Skeletal muscle cell (primary cell): Measurements from ENCODE around the gene TMEM95.
A peak's percentile ranks its signal among the peaks of the same experiment; 100 is the strongest.
"Not testable (repeated sequence)": the region's sequence is repeated elsewhere in the genome, so short reads cannot be mapped to it uniquely, and the experiment has no call there.

Experiments used
- DNase-seq: peaks from one replicate; pipeline ENCODE4 v3.0.0-alpha.2; 2010; ENCODE audit warnings: low read depth
- H3K4me3 ChIP-seq: 2 replicates; pipeline ENCODE4 v1.5.1; 2011; ENCODE audit warnings: low read depth, mild to moderate bottlenecking, control low read depth, low read length, moderate library complexity

Gene TMEM95

DNA sequence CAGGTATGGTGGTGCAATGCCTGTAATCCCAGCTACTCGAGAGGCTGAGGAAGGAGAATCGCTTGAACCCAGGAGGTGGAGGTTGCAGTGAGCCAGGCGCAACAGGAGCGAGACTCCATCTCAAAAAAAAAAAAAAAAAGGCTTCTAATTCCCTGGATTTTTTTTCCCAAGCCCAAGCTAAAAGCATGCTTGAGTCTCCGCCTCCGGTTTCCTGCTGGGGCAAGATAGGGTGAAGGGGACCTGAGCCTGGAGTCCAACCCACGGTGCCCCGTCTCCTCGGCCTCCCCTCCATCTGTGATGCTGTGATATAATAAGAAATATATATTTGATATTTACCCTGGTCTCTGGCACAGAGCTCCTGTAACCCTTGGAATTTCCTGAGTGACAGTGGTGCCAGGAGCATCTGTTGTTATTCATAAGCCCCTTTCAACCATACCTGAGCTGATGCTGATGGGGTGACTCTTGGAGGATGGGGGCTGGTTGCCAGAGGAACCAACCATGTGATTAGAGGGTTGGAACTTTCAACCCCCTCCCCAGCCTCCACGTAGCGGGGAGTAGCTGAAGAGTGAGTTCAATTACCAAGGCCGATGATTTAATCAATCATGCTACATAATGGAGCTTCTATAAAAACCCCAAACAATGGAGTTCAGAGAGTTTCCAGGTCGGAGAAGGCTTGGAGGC lies 13.1 kb downstream of the TMEM95 start:
- H3K4me3 ChIP-seq: no peak overlapping the region
- DNase-seq: no peak

DNA sequence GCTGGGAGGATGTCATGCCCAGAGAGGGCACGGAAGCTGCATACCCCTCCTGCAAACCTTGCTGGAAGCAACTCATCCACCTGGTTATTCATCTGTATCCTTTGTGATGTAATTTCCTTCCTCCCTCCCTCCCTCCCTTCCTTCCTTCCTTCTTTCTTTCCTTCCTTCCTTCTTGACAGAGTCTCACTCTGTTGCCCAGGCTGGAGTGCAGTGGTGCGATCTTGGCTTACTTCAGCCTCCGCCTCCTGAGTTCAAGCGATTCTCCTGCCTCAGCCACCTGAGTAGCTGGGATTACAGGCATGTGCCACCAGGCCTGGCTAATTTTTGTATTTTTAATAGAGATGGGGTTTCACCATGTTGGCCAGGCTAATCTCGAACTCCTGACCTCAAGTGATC lies 13.6 kb downstream of the TMEM95 start:
- not testable (repeated sequence) for DNase-seq, H3K4me3 ChIP-seq

DNA sequence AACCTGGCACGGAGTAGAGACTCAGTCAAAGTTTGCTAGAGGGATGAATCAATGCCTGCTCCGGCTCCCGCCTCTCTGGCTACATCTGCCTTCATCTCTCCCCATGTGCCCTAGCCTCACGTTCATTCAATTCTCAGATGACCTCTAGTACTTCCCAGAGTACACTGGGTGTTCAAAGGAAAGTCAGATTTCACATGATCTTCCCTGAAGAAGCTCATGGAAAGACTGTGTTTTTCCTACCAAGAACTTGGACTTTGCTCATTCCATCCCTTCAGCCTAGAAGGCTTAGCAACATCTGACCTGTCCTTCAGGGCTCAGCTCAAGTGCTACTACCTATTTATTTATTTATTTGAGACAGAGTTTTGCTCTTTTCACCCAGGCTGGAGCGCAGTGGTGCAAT lies 14.9 kb downstream of the TMEM95 start:
- no peak overlapping the region for H3K4me3 ChIP-seq
- DNase-seq: no peak

DNA sequence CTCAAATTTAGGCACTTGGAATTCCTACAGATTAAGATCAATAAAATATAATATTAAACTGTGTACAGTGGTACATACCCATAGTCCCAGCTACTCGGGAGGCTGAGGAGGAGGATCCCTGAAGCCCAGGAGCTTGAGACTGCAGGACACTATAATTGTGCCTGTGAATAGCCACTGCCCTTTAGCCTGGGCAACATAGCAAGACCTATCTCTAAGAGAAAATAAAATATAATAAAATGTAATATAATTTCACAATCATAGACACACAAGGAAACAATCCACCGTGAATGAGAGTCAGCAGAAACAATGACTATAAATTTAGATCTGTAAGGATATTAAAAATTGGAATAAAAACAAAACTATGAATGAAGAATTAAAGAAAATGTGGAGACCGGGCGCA lies 15.9 kb downstream of the TMEM95 start:
- H3K4me3 ChIP-seq: no peak overlapping the region
- DNase-seq: no peak

DNA sequence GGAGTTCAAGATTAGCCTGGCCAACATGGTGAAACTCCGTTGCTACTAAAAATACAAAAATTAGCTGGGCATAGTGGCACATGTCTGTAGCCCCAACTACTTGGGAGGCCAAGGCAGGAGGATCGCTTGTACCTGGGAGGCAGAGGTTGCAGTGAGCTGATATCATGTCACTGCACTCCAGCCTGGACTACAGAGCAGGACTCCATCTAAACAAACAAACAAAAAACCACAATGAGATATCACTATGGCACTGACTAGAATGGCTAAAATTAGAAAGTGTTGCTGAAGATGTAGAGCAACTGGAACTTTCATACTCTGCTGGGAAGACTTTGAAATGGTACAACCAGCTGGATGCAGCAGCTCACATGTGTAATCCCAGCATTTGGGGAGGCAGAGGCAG lies 19.4 kb downstream of the TMEM95 start:
- no peak for DNase-seq
- H3K4me3 ChIP-seq: no peak overlapping the region

DNA sequence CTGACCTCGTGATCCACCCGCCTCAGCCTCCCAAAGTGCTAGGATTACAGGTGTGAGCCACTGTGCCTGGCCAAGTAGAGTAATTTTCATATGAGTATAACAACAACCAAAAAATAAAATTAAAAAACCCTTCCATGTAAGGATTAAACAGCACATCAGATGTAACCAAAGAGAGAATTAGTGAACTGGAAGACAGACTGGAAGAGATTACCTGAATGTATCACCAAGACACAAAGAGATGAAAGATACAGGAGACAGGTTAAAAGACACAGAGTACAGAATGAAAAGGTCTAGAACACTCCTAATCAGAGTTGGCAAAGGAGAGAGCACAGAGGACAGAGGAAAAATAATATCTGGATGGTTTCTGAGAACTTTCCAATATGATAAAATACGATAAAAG lies 24.2 kb downstream of the TMEM95 start:
- H3K4me3 ChIP-seq: no peak overlapping the region
- DNase-seq: no peak

DNA sequence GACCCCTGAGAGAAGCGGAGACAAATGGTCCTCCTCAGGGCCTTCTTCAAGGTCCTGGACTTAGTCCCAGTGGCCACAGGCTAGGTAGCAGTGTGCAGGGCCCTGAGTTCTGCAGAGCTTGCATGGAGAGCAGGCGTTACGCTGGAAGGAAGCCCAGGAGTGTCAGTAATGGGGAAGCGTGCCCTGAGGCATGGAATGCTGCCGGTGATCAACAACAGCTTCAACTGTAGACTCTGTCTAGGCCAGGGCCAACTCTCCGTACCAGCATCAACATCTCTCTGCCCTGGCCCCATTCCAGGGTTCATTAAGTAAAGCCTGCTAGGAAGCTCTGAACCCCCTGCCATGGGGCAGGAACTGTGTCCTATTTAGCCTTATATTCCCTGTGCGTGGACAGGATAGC lies 25.4 kb downstream of the TMEM95 start:
- DNase-seq: no peak
- H3K4me3 ChIP-seq: no peak overlapping the region

DNA sequence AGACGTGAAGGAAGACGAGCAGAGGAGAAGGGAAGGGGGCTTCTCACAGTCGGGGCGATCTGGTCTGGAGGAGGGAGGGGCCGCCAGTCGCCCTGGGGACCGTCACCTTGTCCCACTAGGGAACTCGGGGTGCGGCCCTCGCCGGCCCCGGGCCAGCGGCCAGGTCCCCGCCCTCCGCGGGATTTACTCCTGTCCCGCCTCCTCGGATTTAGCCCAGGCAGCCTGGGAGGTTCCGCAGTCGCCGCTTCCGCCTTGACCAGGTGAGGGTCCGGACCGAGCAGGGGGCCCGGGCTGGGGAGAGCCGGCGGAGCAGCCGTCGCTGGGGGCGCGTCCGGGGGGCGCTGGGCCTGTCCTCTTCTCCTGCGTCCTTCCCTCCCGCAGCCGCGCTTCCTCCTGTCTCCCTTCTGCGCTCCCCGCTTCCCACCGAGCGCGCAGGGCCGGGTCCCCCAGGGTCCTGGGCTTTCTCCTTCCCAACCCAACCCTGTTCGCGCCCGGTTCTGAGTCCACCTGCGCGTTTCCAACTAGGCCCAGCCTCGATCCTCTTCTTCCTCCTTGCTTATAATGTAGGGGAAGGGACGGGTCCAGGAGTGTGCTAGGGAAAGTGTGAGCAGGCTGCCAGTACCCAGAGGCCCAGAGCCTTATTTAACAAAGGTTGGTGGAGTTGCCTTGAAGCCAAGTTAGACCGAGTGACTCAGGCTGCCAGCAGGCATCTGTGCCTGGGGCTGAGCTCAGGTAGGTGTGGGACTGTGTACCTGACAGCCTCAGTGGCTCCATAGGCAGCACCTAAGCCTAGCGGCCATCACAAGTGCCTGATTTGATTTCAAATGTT lies 26.1 kb downstream of the TMEM95 start, which contains the start of gene TNK1:
TSS of gene TNK1 (plus strand) at position 235 of the 829 bp plus-strand sequence. CDS start 1,838 bp downstream, outside the sequence.
- H3K4me3 ChIP-seq: peak within 1 kb of the TSS; percentile 13
- no peak for DNase-seq

DNA sequence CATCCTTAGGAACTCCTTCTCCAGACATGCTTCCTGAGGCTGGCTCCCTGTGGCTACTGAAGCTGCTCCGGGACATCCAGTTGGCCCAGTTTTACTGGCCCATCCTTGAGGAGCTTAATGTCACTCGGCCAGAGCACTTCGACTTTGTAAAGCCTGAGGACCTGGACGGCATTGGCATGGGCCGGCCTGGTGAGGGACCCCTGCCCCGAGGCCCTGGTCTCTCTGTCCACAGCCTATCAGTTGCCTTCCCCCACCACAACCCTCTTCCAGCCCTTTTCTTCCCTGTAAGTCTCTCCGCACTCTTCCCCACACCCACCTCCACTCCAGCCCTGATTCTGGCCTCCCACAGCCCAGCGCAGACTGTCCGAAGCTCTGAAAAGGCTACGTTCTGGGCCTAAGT lies 27.9 kb downstream of the TMEM95 start:
- DNase-seq: no peak

DNA sequence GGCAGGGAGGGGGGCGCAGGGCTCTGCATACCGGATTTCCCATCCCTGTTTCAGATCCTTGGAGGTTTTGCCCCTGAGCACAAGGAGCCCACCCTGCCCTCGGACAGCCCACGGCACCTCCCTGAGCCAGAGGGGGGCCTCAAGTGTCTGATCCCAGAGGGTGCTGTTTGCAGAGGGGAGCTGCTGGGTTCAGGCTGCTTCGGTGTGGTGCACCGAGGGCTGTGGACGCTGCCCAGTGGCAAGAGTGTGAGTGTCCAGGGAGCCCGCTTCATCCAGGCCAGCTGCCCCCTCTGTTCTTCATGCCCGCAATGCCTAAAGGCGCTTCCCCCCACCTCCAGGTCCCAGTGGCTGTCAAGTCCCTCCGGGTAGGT lies 28.4 kb downstream of the TMEM95 start:
- no peak for DNase-seq
- H3K4me3 ChIP-seq: peak overlapping the region; percentile 47

More for the DNA sequence above, 27.9 kb downstream of the TMEM95 start:
- H3K4me3 ChIP-seq: no peak overlapping the region

DNA sequence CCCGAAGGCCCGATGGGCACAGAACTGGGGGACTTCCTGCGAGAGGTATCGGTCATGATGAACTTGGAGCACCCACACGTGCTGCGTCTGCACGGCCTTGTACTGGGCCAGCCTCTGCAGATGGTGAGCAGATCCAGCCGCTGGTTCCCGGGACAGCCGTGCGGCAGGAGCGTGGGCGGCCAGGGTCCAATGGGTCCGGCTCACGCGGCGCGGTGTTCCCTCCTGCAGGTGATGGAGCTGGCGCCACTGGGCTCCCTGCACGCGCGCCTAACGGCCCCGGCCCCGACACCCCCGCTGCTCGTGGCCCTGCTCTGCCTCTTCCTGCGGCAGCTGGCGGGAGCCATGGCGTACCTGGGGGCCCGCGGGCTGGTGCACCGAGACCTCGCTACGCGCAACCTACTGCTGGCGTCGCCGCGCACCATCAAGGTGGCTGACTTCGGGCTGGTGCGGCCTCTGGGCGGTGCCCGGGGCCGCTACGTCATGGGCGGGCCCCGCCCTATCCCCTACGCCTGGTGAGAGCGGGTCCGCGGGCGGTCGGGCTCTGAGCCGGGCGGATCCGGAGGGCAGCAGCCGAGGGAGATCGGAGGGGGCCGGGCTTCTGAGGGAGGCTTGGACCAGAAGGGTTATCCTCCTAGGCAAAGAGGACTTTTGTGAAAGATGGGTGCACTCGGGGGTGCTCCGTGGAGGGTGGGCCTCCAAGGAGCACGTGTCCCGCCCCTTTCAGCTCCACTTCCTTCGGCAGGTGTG lies 29.0 kb downstream of the TMEM95 start:
- no peak for DNase-seq
- H3K4me3 ChIP-seq: peak overlapping the region; percentile 47

DNA sequence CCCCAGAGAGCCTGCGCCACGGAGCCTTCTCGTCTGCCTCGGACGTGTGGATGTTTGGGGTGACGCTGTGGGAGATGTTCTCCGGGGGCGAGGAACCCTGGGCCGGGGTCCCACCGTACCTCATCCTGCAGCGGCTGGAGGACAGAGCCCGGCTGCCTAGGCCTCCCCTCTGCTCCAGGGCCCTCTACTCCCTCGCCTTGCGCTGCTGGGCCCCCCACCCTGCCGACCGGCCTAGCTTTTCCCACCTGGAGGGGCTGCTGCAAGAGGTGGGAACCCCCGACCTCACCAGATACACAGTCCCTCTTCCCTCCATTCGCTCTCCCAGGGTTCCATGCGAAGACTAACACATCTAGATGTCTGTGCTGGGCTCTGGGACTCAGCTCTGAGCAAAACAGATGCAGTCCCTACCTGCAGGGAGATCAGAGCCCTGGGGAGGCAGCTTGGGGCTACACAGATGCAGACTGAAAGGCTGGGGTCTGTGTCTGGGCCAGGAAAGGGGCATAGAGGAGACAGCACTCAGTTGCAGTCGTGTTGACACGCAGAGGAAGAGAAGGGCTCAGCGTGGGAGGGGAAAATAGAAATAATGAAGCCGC lies 29.6 kb downstream of the TMEM95 start:
- DNase-seq: no peak
- peak overlapping the region; percentile 47 for H3K4me3 ChIP-seq

DNA sequence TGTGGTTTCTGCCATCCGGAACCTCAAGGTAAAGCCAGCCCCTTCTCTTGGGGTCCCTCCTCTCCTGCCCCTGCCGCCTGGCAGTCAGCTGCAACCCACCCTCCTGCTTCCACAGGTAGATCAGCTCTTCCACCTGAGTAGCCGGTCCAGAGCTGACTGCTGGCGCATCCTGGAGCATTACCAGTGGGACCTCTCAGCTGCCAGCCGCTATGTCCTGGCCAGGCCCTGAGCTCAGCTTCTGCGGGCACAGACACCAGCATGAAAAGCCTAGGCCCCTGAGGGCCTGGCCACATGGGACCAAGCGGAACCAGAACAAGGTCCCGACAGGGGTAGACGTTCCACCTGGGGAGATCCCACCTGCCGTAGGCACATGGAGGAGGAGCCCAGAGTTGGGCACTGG lies 33.9 kb downstream of the TMEM95 start:
- no peak overlapping the region for H3K4me3 ChIP-seq
- no peak for DNase-seq

DNA sequence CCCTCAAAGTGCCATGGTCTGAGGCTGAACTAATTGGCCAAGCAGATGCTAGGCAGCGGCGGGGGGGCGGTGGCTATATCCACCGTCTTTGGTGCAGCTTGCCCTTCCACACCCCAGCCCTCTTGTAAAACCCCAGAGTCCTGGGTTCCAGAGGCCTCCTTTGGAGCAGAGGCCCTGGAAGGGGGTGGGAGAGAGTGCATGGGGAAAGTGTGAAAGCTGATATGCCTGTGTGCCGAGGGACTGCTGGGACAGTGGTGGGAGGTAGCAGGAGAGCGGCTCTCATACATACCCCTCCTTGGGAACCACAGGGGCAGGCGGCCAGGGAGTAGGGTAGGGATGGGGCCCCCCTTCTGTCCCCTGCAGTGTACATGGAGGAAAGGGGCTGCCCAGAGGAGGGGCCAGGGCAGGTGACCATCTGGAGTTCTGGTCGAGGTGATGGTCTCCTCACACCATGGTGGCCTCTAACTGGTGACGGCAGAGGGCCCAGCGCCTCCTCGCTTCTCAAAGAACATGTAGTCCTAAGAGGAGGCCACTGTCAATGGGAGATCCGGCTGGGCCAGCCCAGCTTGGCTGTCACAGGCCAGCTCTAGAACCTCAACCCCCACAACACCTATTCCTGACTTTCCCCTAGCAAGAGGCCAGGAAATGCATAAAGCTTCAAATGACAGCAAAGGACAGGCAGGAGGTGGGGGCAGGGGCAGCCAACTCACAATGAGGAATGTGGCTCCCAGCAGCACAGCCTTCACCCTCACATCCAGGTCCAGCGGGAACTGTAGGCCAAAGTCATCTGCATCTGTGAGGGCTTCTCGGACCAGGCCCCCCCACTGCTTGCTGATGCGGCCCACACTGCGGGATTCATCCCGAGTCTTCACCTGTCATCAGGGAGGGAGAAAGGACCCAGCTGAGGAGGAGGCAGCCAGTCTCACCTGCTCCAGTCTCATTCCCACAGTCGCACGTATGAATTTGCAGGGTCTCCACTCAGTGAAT lies 35.3 kb downstream of the TMEM95 start:
- no peak overlapping the region for H3K4me3 ChIP-seq
- DNase-seq: no peak

DNA sequence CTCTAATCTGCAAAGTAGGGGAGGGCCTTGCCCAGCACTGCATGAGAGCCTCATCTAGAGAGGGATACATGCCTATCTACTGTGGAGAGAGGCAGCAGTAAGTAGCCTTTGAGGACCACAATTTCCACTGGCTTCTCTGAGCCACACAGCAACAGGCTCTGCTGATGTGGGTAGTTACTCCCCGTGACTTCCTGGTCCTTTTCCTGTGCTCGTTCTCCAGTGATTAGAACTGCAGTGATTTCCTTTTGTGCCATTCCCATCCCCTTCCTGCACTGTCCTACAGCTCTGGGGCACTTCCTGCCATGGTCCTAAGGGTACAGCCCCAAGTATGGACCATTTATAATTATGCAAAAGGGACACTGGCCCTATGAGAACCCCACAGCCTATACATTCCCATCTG lies 36.4 kb downstream of the TMEM95 start:
- DNase-seq: no peak
- H3K4me3 ChIP-seq: no peak overlapping the region

DNA sequence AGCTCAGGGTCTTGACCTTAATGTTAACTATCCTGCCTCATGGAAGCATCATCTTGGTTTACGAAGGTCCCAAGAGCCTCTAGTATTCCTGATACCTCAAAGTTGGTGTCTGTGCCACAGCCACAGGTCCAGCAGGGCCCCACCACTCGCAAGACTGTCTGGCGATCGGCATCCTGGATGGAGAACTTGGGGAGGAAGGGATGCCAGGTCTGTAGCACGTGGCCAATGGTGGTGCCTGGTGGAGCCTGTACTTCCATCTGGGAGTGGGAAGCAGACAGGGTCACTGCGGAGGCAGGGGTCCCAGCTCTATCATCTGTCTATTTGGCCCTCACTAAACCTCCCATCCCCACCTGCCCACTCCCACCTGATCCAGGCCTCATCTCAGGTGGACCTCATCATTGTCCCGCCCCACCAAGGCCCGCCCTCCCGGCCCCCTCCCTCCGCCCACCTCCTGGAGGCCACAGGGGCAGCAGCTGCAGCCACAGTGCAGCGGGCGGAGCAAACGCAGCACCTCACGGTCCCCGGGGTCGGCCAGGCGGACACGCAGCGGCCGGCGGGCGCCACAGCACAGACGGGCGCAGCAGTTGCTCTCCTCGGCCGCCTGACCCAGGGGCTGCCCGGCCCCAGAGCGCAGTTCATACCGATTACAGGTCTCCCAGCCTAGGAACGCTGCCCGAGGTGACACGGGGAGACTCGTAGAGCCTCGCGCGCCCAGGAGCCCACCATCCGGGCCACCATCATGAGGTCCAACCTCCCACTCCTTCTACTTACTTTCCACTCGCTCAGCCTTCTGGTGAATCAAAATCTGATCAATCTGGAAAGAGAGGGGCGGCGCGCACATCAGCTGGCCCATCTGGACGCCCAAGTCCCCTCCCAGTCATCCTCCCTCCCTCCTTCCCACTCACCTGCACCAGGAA lies 38.0 kb downstream of the TMEM95 start:
- no peak for DNase-seq
- peak overlapping the region; percentile 74 for H3K4me3 ChIP-seq

DNA sequence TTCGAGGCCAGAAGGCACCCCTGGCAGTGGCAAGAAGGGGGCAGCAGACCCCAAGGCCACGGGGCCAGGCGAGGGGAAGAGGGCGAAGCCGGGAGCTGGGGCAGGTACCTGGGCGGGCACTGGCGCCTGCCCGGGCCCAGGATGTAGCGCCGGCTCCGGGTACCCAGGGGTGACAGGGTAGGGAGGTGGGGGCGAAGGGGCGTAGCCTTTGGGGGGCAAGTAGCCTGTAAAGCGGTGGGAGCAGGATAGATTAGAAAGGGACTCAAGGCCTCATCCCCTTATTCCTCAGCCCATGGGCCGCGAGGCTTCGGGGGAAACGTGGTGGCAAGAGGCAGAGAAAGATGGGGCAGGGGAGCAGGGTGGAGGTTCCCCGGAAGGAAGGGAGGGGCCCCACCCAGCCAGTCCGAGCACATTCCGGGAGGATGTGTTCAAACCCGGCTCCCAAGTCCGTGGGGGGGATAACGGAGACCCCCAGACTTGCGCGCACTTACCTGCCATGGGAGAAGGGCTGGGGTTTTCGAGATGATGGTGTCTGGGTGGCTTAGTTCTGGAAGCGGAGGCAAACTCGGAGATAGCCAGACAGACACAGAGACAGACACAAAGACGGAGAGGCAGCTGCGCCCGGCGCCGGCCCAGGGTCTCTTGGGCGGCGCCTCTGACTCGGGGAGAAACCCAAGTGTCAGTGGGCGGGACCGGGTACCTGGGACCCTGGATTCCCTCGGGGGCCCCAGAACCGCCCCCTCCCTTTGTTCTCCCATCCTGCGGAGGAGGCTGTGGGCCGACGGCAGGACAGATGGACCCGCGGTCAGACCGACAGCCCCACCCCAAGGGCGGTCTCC lies 38.9 kb downstream of the TMEM95 start:
- no peak for DNase-seq

More for the DNA sequence above, 38.9 kb downstream of the TMEM95 start:
- peak overlapping the region; percentile 74 for H3K4me3 ChIP-seq
